GM12878 (cell line): ENCODE measurements around the gene SLC25A26. TPM values are rescaled to one million over a fixed set of nuclear protein-coding genes. Genes with fewer than 3 reads are reported as not detected.
"Not testable (repeated sequence)": the region's sequence is repeated elsewhere in the genome, so short reads cannot be mapped to it uniquely, and the experiment has no call there.

Experiments
- ATAC-seq: fragments of 200-7000 bp; cut with Tn5 transposase; 3 replicates; pipeline ENCODE4 v1.9.1; 2020; ENCODE audit warnings: mild to moderate bottlenecking, moderate library complexity
- BruUV-seq: library from RNA; stranded (reverse); fragments of 400-500 nt; replicated peaks from 2 replicates; lab custom pipeline; 2021; lab: Mats Ljungman, UMichigan
- CTCF ChIA-PET: fragments of 300-600 bp; sonication (Branson Sonifier 250); formaldehyde crosslinking; extraction: SDS; loops from one replicate; lab custom pipeline; 2021; ENCODE audit warnings: inconsistent platforms; lab: Yijun Ruan, JAX
- POLR2A ChIA-PET: fragments of 350-600 bp; formaldehyde crosslinking; extraction: SDS; loops from one replicate; lab custom pipeline; 2021; ENCODE audit warnings: inconsistent platforms; lab: Charles Lee
- RAD21 ChIA-PET: fragments of 300-600 bp; sonication (Branson Sonifier 250); formaldehyde crosslinking; loops from one replicate; lab custom pipeline; 2023; ENCODE audit warnings: antibody characterized with exemption; ENCODE audit not compliant: unreplicated experiment; lab: Charles Lee
- SMC1A ChIA-PET: fragments of 300-600 bp; sonication (Branson Sonifier 250); formaldehyde crosslinking; loops from one replicate; lab custom pipeline; 2023; ENCODE audit not compliant: unreplicated experiment, uncharacterized antibody; lab: Charles Lee
- DNase-seq: peaks from one replicate; pipeline ENCODE4 v3.0.0-alpha.2; 2011; ENCODE audit warnings: low read depth, low spot score
- FAIRE-seq: peaks from 3 replicates; lab custom pipeline; 2011; peaks lifted over from hg19 to GRCh38; lab: Jason Lieb, UNC
- H2AFZ ChIP-seq: 2 replicates; pipeline ENCODE4 v1.6.0; 2011; ENCODE audit warnings: low read depth, low read length, control low read depth; ENCODE audit not compliant: control insufficient read depth
- H3K27ac ChIP-seq: 2 replicates; pipeline ENCODE4 v1.5.1; 2011; ENCODE audit warnings: control low read depth; ENCODE audit not compliant: control insufficient read depth, insufficient read depth
- H3K27me3 ChIP-seq, 2 experiments: replicated peaks in 1 of 2; 2 replicates each; pipeline versions ENCODE4 v1.6.0 to v1.6.1; 2011; ENCODE audit warnings: low read length in 1 of 2; ENCODE audit not compliant: control insufficient read depth in 2 of 2, insufficient read depth in 2 of 2
- H3K36me3 ChIP-seq, 2 experiments: 2 replicates each; pipeline ENCODE4 v1.5.1; 2011; ENCODE audit warnings: low read length in 1 of 2; ENCODE audit not compliant: control insufficient read depth in 2 of 2, insufficient read depth in 2 of 2
- H3K4me1 ChIP-seq: 2 replicates; pipeline ENCODE4 v1.6.1; 2011; ENCODE audit warnings: mild to moderate bottlenecking, low read length, moderate library complexity, mixed read lengths; ENCODE audit not compliant: control insufficient read depth, insufficient read depth
- H3K4me2 ChIP-seq: 2 replicates; pipeline ENCODE4 v1.6.0; 2011; ENCODE audit warnings: control low read depth; ENCODE audit not compliant: control insufficient read depth, insufficient read depth
- H3K4me3 ChIP-seq: fragments of 200-600 bp; sonication (generic); 2 replicates; pipeline ENCODE4 v1.5.1; 2016
- H3K79me2 ChIP-seq: 2 replicates; pipeline ENCODE4 v1.6.0; 2011; ENCODE audit warnings: low read length; ENCODE audit not compliant: control insufficient read depth, insufficient read depth
- H3K9ac ChIP-seq: 2 replicates; pipeline ENCODE4 v1.8.0; 2011; ENCODE audit warnings: low read length, control low read depth, mixed read lengths; ENCODE audit not compliant: control insufficient read depth, insufficient read depth
- H3K9me3 ChIP-seq: replicated peaks from 3 replicates; pipeline ENCODE4 v1.5.1; 2011; ENCODE audit warnings: mild to moderate bottlenecking, low read length; ENCODE audit not compliant: control insufficient read depth, insufficient read depth
- H4K20me1 ChIP-seq: 2 replicates; pipeline ENCODE4 v1.6.0; 2011; ENCODE audit not compliant: control insufficient read depth, insufficient read depth
- CEBPZ ChIP-seq: fragments of 150-350 bp; IDR thresholded peaks from 2 replicates; pipeline ENCODE4 v1.6.1; 2016; ENCODE audit warnings: low read depth, low read length
- CREB1 ChIP-seq: IDR thresholded peaks from 2 replicates; pipeline ENCODE4 v1.6.1; 2012; ENCODE audit warnings: low read depth, mild to moderate bottlenecking, inconsistent platforms
- KAT2A ChIP-seq: conservative IDR thresholded peaks from 2 replicates; pipeline ENCODE4 v1.6.1; 2011; ENCODE audit warnings: low read depth, low read length; ENCODE audit not compliant: control insufficient read depth
- MEF2A ChIP-seq: IDR thresholded peaks from 2 replicates; pipeline ENCODE4 v1.6.1; 2011; ENCODE audit warnings: low read depth, mild to moderate bottlenecking, low read length, moderate library complexity; ENCODE audit not compliant: insufficient read depth
- NFYA ChIP-seq: IDR thresholded peaks from 2 replicates; pipeline ENCODE4 v1.6.1; 2011; ENCODE audit warnings: low read depth, mild to moderate bottlenecking, low read length, improper control_type of control experiment, borderline replicate concordance
- NR2F1 ChIP-seq: fragments of 450-650 bp; conservative IDR thresholded peaks from 2 replicates; pipeline ENCODE4 v1.6.1; 2017; ENCODE audit warnings: mild to moderate bottlenecking
- RAD21 ChIP-seq: IDR thresholded peaks from 2 replicates; pipeline ENCODE4 v1.6.1; 2011; ENCODE audit warnings: mild to moderate bottlenecking, low read depth, low read length, moderate library complexity; ENCODE audit not compliant: insufficient read depth
- SUPT20H ChIP-seq: IDR thresholded peaks from 2 replicates; pipeline ENCODE4 v1.6.1; 2011; ENCODE audit warnings: low read depth, mild to moderate bottlenecking, low read length, moderate library complexity, borderline replicate concordance; ENCODE audit not compliant: control insufficient read depth
- WGBS: methylation state at CpG from one replicate; pipeline ENCODE4 v1.1.6; 2016; ENCODE audit warnings: low lambda C conversion rate; ENCODE audit not compliant: insufficient replicate concordance, insufficient coverage; ENCODE audit errors: missing lambda C conversion rate; 5-methylcytosine and 5-hydroxymethylcytosine counted together
- in situ Hi-C: fragments of 300-500 bp; cut with MboI; formaldehyde crosslinking; loops from 9 replicates; pipeline ENCODE4 v1.14.3; 2018; ENCODE audit warnings: mixed read lengths
- intact Hi-C: fragments of 100-400 bp; cut with micrococcal nuclease; formaldehyde crosslinking; loops from one replicate; pipeline ENCODE4 v1.14.2; 2022; ENCODE audit not compliant: unreplicated experiment
- polyA plus RNA-seq, 11 experiments: library from polyadenylated mRNA; depleted of rRNA in 4 of 11; unstranded in 6 of 11; stranded (reverse) in 5 of 11; fragments of >200 nt; fragmentation: Nextera tagmentation in 4 of 11; fragmentation: Illumina TruSeq in 1 of 11; extraction: Ambion mirVana in 4 of 11; extraction: Trizol in 1 of 11; gene quantifications; 1 replicate in 1 of 11; 2 replicates in 10 of 11; pipeline versions ENCODE4 v1.2.1 to v1.2.3, GENCODE V29; 2011 to 2016; ENCODE audit warnings: inconsistent platforms in 2 of 11, missing spikeins in 2 of 11, low read depth in 1 of 11
- total RNA-seq, 4 experiments: library from RNA; depleted of rRNA in 3 of 4; stranded (reverse); fragments of >200 nt in 3 of 4; fragmentation: Illumina TruSeq in 1 of 4; extraction: Trizol in 1 of 4; gene quantifications; 2 replicates each; pipeline versions ENCODE4 v1.2.1 to v1.2.3, GENCODE V29; 2013 to 2021
- TF ChIP-seq, protein P1 (sequence below): fragments of 450-650 bp; formaldehyde crosslinking; IDR thresholded peaks from 2 replicates; pipeline ENCODE4 v1.4.0; 2020; ENCODE audit warnings: mild to moderate bottlenecking, moderate library complexity

Gene SLC25A26
- total and polyA plus RNA-seq, 10 of the 15 experiments (the other 5 are each of a cell fraction or from before 2014, with no cell fraction given), result 14.6 to 49.7 (median 24.9) TPM

GRCh38 chr3:66306991-66307390, 86.2 kb downstream of the SLC25A26 start:
- H3K36me3 ChIP-seq, H3K79me2 ChIP-seq, H2AFZ ChIP-seq, POLR2A ChIA-PET, SMC1A ChIA-PET, ATAC-seq, in situ Hi-C loops, intact Hi-C loops, CTCF ChIA-PET, RAD21 ChIA-PET, FAIRE-seq, H3K9me3 ChIP-seq, H3K4me2 ChIP-seq, H3K27ac ChIP-seq, DNase-seq, BruUV-seq, H3K9ac ChIP-seq, H3K27me3 ChIP-seq, H3K4me3 ChIP-seq, H4K20me1 ChIP-seq: not testable (repeated sequence)
- WGBS, result 64% methylated on average over 4 of the region's 4 CpGs
- H3K4me1 ChIP-seq, result peaks cover 17% of the 10 kb centered on the region

- H3K36me3 ChIP-seq, result no peaks in the 10 kb centered on the region
- no peak overlapping the region for H3K9ac ChIP-seq
- H3K27ac ChIP-seq, result no peak overlapping the region
- DNase-seq, result no peak
- 75% methylated on average over 4 of the region's 4 CpGs for WGBS
- intact Hi-C loops, result no loop called here
- no peaks in the 10 kb centered on the region for H3K4me1 ChIP-seq
- H3K4me2 ChIP-seq, result no peak overlapping the region
- H3K79me2 ChIP-seq, result no peaks in the 10 kb centered on the region
- no peaks in the 10 kb centered on the region for H3K27me3 ChIP-seq
- no peak overlapping the region for H3K4me3 ChIP-seq
- TF ChIP-seq CEBPZ (no peak), SUPT20H (no peak), CREB1 (no peak), NR2F1 (no peak), MEF2A (no peak), NFYA (no peak), KAT2A (no peak), RAD21 (no peak)
- TF ChIP-seq, protein P1, sequence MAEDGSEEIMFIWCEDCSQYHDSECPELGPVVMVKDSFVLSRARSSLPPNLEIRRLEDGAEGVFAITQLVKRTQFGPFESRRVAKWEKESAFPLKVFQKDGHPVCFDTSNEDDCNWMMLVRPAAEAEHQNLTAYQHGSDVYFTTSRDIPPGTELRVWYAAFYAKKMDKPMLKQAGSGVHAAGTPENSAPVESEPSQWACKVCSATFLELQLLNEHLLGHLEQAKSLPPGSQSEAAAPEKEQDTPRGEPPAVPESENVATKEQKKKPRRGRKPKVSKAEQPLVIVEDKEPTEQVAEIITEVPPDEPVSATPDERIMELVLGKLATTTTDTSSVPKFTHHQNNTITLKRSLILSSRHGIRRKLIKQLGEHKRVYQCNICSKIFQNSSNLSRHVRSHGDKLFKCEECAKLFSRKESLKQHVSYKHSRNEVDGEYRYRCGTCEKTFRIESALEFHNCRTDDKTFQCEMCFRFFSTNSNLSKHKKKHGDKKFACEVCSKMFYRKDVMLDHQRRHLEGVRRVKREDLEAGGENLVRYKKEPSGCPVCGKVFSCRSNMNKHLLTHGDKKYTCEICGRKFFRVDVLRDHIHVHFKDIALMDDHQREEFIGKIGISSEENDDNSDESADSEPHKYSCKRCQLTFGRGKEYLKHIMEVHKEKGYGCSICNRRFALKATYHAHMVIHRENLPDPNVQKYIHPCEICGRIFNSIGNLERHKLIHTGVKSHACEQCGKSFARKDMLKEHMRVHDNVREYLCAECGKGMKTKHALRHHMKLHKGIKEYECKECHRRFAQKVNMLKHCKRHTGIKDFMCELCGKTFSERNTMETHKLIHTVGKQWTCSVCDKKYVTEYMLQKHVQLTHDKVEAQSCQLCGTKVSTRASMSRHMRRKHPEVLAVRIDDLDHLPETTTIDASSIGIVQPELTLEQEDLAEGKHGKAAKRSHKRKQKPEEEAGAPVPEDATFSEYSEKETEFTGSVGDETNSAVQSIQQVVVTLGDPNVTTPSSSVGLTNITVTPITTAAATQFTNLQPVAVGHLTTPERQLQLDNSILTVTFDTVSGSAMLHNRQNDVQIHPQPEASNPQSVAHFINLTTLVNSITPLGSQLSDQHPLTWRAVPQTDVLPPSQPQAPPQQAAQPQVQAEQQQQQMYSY (CRISPR knock-in tag), result no peak
- H3K9me3 ChIP-seq, result no peaks in the 10 kb centered on the region; the same call in 2 of the 3 replicates
- H2AFZ ChIP-seq, result no peak overlapping the region
- H4K20me1 ChIP-seq, result no peaks in the 10 kb centered on the region
- FAIRE-seq, result no peak
- ChIA-PET POLR2A (no interaction called here), RAD21 (no interaction called here), SMC1A (interaction anchor here (0.7 to 1.4 kb wide), 2 partner anchors 22 to 24 kb away, joined by 3 read pairs; no protein-coding TSS in a partner anchor), CTCF (interaction anchor here (1.6 kb wide), 1 partner anchor 66 kb away, joined by 3 read pairs; no protein-coding TSS in a partner anchor)
- no TSS peak for BruUV-seq
- ATAC-seq, result no peak
- in situ Hi-C loops, result no loop called here
Observed at GRCh38 chr3:66312039-66312438, 91.2 kb downstream of the SLC25A26 start.
